K562 (cell line): ENCODE data around the gene PRDM15. TPM values are rescaled to one million over a fixed set of nuclear protein-coding genes. Genes with fewer than 3 reads are reported as not detected.
A peak's percentile ranks its signal among the peaks of the same experiment; 100 is the strongest.

Experiments used
- BCOR ChIP-seq: fragments of 450-650 bp; IDR thresholded peaks from 2 replicates; pipeline ENCODE4 v1.6.1; 2016
- BRF2 ChIP-seq: IDR thresholded peaks from 3 replicates; pipeline ENCODE4 v1.6.1; 2011; ENCODE audit warnings: borderline replicate concordance, mild to moderate bottlenecking; ENCODE audit not compliant: insufficient read length, insufficient read depth
- EP300 ChIP-seq: IDR thresholded peaks from 2 replicates; pipeline ENCODE4 v1.6.1; 2012; ENCODE audit warnings: low read length, improper control_type of control experiment
- ETS2 ChIP-seq: IDR thresholded peaks from 2 replicates; pipeline ENCODE4 v1.6.1; 2016; ENCODE audit warnings: borderline replicate concordance, missing genetic modification characterization, mild to moderate bottlenecking, moderate library complexity, missing compliant biosample characterization; ENCODE audit not compliant: poor library complexity, severe bottlenecking
- GABPB2 ChIP-seq: fragments of 250-450 bp; sonication (Bioruptor Pico); conservative IDR thresholded peaks from 2 replicates; pipeline ENCODE4 v1.5.1; 2021; ENCODE audit warnings: mild to moderate bottlenecking
- HDAC3 ChIP-seq: fragments of 450-650 bp; IDR thresholded peaks from 2 replicates; pipeline ENCODE4 v1.6.1; 2018; ENCODE audit warnings: borderline replicate concordance, mild to moderate bottlenecking, moderate library complexity; ENCODE audit not compliant: partially characterized antibody
- SREBF2 ChIP-seq: sonication (generic); formaldehyde crosslinking; IDR thresholded peaks from 2 replicates; pipeline ENCODE4 v1.4.0; 2020; ENCODE audit warnings: mild to moderate bottlenecking, missing genetic modification reagents
- SRF ChIP-seq, 2 experiments: fragments of 250-450, 450-650 bp in 1 of 2; sonication (Bioruptor Pico) in 1 of 2; sonication (generic) in 1 of 2; formaldehyde crosslinking; IDR thresholded peaks; 2 replicates each; pipeline versions ENCODE4 v1.5.0 to v1.5.1; 2020 to 2022; ENCODE audit warnings: mild to moderate bottlenecking in 1 of 2, missing genetic modification reagents in 1 of 2
- TAF7 ChIP-seq: fragments of 450-650 bp; IDR thresholded peaks from 2 replicates; pipeline ENCODE4 v1.6.1; 2016; ENCODE audit warnings: missing genetic modification characterization, missing compliant biosample characterization
- TFAM ChIP-seq: fragments of 250-450 bp; sonication (Bioruptor Pico); conservative IDR thresholded peaks from 2 replicates; pipeline ENCODE4 v1.5.0; 2021; ENCODE audit warnings: mild to moderate bottlenecking, moderate library complexity
- ZBTB7A ChIP-seq: IDR thresholded peaks from 2 replicates; pipeline ENCODE4 v1.6.1; 2011; ENCODE audit warnings: low read depth, mild to moderate bottlenecking, low read length, moderate library complexity, borderline replicate concordance; ENCODE audit not compliant: control insufficient read depth
- ZMIZ1 ChIP-seq, 2 experiments: fragments of 150-350 bp in 1 of 2; IDR thresholded peaks; 2 replicates each; pipeline ENCODE4 v1.6.1; 2012 to 2016; ENCODE audit warnings: low read depth in 2 of 2, low read length in 2 of 2, mild to moderate bottlenecking in 1 of 2, moderate library complexity in 1 of 2
- ZNF133 ChIP-seq: fragments of 250-450 bp; sonication (Bioruptor Pico); IDR thresholded peaks from 2 replicates; pipeline ENCODE4 v1.4.0; 2020; ENCODE audit warnings: mild to moderate bottlenecking
- polyA plus RNA-seq, 8 experiments: library from polyadenylated mRNA; depleted of rRNA in 4 of 8; stranded (reverse) in 5 of 8; unstranded in 3 of 8; fragments of >200 nt; fragmentation: Nextera tagmentation in 2 of 8; fragmentation: Illumina TruSeq in 1 of 8; extraction: Ambion mirVana in 2 of 8; extraction: Trizol in 1 of 8; gene quantifications; 2 replicates each; pipeline versions ENCODE4 v1.2.1 to v1.2.3, GENCODE V29; 2011 to 2014; ENCODE audit warnings: inconsistent platforms in 1 of 8, missing spikeins in 1 of 8
- total RNA-seq, 7 experiments: library from RNA; depleted of rRNA in 6 of 7; stranded (reverse); fragments of >200 nt in 6 of 7; fragmentation: Illumina TruSeq in 2 of 7; extraction: Trizol in 2 of 7; gene quantifications; 2 replicates each; pipeline versions ENCODE4 v1.2.1 to v1.2.3, GENCODE V29; 2011 to 2021; ENCODE audit warnings: low replicate concordance in 1 of 7
- TF ChIP-seq, protein P1 (sequence below): fragments of 450-650 bp; IDR thresholded peaks from 2 replicates; pipeline ENCODE4 v1.6.1; 2018; ENCODE audit not compliant: partially characterized antibody

Gene PRDM15
- total and polyA plus RNA-seq, 9 of the 15 experiments (the other 6 are each of a cell fraction or from before 2014, with no cell fraction given) = 0.93 to 9.2 (median 6.2) TPM

GRCh38 chr21:41877901-41878830, 978 bp downstream of the PRDM15 start (continued):
- TF ChIP-seq ZBTB7A (peak; percentile 99), TFAM (CRISPR knock-in tag) (no peak), HDAC3 (no peak), SREBF2 (no peak), BCOR (no peak), SRF (CRISPR knock-in tag; IDR thresholded peaks at IDR 0.05) (peak in 1 of 2 experiments; percentile 80; a peak in 2 of 4 replicates), TAF7 (tag) (no peak), ETS2 (tag) (no peak), ZMIZ1 (IDR thresholded peaks at IDR 0.05; ENCODE audit: low read depth in 2 of 2, low read length in 2 of 2) (no peak), ZNF133 (no peak), BRF2 (no peak), EP300 (no peak), GABPB2 (CRISPR knock-in tag) (no peak)
- TF ChIP-seq, protein P1, sequence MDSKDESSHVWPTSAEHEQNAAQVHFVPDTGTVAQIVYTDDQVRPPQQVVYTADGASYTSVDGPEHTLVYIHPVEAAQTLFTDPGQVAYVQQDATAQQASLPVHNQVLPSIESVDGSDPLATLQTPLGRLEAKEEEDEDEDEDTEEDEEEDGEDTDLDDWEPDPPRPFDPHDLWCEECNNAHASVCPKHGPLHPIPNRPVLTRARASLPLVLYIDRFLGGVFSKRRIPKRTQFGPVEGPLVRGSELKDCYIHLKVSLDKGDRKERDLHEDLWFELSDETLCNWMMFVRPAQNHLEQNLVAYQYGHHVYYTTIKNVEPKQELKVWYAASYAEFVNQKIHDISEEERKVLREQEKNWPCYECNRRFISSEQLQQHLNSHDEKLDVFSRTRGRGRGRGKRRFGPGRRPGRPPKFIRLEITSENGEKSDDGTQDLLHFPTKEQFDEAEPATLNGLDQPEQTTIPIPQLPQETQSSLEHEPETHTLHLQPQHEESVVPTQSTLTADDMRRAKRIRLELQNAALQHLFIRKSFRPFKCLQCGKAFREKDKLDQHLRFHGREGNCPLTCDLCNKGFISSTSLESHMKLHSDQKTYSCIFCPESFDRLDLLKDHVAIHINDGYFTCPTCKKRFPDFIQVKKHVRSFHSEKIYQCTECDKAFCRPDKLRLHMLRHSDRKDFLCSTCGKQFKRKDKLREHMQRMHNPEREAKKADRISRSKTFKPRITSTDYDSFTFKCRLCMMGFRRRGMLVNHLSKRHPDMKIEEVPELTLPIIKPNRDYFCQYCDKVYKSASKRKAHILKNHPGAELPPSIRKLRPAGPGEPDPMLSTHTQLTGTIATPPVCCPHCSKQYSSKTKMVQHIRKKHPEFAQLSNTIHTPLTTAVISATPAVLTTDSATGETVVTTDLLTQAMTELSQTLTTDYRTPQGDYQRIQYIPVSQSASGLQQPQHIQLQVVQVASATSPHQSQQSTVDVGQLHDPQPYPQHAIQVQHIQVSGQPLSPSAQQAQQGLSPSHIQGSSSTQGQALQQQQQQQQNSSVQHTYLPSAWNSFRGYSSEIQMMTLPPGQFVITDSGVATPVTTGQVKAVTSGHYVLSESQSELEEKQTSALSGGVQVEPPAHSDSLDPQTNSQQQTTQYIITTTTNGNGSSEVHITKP = peak; percentile 75
